ENCODE measurements around the gene VWF. TPM values are rescaled to one million over a fixed set of nuclear protein-coding genes. Genes with fewer than 3 reads are reported as not detected.

The VWF gene
- total RNA-seq, 6 experiments from 2014 or later = 5.7 to 16.6 (median 9.6) TPM

GRCh38 chr12:6118891-6119568 is 5.4 kb downstream of the VWF start:
- TF ChIP-seq, protein P1, sequence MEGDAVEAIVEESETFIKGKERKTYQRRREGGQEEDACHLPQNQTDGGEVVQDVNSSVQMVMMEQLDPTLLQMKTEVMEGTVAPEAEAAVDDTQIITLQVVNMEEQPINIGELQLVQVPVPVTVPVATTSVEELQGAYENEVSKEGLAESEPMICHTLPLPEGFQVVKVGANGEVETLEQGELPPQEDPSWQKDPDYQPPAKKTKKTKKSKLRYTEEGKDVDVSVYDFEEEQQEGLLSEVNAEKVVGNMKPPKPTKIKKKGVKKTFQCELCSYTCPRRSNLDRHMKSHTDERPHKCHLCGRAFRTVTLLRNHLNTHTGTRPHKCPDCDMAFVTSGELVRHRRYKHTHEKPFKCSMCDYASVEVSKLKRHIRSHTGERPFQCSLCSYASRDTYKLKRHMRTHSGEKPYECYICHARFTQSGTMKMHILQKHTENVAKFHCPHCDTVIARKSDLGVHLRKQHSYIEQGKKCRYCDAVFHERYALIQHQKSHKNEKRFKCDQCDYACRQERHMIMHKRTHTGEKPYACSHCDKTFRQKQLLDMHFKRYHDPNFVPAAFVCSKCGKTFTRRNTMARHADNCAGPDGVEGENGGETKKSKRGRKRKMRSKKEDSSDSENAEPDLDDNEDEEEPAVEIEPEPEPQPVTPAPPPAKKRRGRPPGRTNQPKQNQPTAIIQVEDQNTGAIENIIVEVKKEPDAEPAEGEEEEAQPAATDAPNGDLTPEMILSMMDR (IDR thresholded peaks at IDR 0.05) = no peak
- no peak for TF ChIP-seq POLR2A (IDR thresholded peaks at IDR 0.05)
- Histone ChIP-seq H3K4me1 (no peaks in the 10 kb centered on the region), H3K36me3 (no peaks in the 10 kb centered on the region), H3K27ac (no peak overlapping the region), H3K9me3 (no peaks in the 10 kb centered on the region), H3K27me3 (no peaks in the 10 kb centered on the region), H3K4me3 (no peak overlapping the region)
- intact Hi-C loops (cut with DNase I) = no loop called here
- DNase-seq (peak in 1 of 3 donors; percentile 36), ATAC-seq (no peak)
- WGBS (ENCODE audit: insufficient coverage, low coverage, low lambda C conversion rate, missing lambda C conversion rate) = 73% methylated on average over 4 of the region's 9 CpGs

DNA sequence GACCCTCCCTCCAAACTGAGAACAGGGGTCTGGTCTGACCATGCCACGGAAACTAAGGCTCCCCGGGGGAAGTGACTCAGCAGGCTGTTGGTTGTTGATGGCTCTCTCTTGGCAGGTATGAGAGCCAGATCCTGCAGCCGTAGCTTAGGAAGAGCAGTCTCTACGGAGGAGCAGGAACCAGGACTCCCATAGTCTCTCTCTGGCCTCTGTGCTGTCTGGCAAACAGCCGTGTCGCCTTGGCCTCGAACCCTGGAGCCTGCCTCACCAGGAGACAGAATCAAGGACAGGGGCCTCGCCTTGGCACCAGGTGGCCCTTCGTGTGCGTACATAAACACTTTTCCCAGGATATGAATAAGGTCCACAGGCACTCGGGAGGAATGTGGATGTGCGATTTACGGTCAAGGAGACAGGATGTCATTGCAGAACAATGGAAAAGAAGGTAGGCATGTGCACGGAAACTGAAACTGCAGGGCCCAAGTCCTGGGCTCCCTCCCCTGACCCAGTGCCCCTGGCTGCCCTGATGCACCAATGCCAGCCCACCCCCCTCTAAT is 7.9 kb downstream of the VWF start:
- H3K27me3 ChIP-seq = no peaks in the 10 kb centered on the region
- WGBS (ENCODE audit: insufficient coverage, low coverage, low lambda C conversion rate, missing lambda C conversion rate) = 83% methylated on average over 7 of the region's 14 CpGs
- intact Hi-C loops (cut with DNase I) = no loop called here
- H3K36me3 ChIP-seq = no peaks in the 10 kb centered on the region
- DNase-seq = peak in 2 of 3 donors; percentile 37 to 55
- no peaks in the 10 kb centered on the region for H3K9me3 ChIP-seq
- peak; percentile 53 to 82 (median 66) for ATAC-seq
- no peak for TF ChIP-seq POLR2A (IDR thresholded peaks at IDR 0.05)
- no peak overlapping the region for H3K4me3 ChIP-seq
- H3K4me1 ChIP-seq = no peaks in the 10 kb centered on the region
- H3K27ac ChIP-seq = no peak overlapping the region

GRCh38 chr12:6115389-6115788 is 9.1 kb downstream of the VWF start:
- TF ChIP-seq, protein P1 (IDR thresholded peaks at IDR 0.05) = no peak
- TF ChIP-seq POLR2A (IDR thresholded peaks at IDR 0.05) = no peak
- intact Hi-C loops (cut with DNase I) = no loop called here

DNA sequence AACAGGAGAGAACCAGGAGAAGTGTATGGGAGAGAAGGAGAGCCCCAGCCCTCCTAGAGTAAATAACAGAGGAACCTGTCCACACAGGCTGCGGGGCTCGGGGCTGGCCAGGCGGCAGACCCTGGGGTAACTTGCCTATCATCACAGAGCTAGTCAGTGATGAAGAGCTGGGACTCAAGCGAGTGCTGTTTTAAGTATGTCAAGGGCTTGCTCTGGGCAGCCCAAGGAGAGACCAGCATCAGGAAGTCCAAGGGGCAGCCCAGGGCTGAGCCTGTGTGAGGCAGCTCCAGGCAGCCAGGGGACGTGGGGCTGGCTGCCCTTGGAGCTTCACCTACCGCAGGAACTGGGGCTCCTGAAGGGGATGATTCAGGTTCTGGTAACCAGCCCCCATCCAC is 10.0 kb downstream of the VWF start:
- 100% methylated on average over 2 of the region's 6 CpGs for WGBS (ENCODE audit: insufficient coverage, low coverage, low lambda C conversion rate, missing lambda C conversion rate)
- Histone ChIP-seq H3K9me3 (no peaks in the 10 kb centered on the region), H3K27ac (no peak overlapping the region), H3K4me1 (no peaks in the 10 kb centered on the region), H3K4me3 (no peak overlapping the region), H3K27me3 (no peaks in the 10 kb centered on the region), H3K36me3 (no peaks in the 10 kb centered on the region)
- intact Hi-C loops (cut with DNase I) = no loop called here
- no peak for ATAC-seq
- no peak for TF ChIP-seq POLR2A (IDR thresholded peaks at IDR 0.05)
- TF ChIP-seq, protein P1 (IDR thresholded peaks at IDR 0.05) = no peak
- DNase-seq = peak in 1 of 3 donors; percentile 29

More at GRCh38 chr12:6115389-6115788, 9.1 kb downstream of the VWF start:
- WGBS (ENCODE audit: insufficient coverage, low coverage, low lambda C conversion rate, missing lambda C conversion rate) = 87% methylated on average over 6 of the region's 6 CpGs
- DNase-seq = peak in 1 of 3 donors; percentile 1
- H3K4me3 ChIP-seq = no peak overlapping the region
- no peaks in the 10 kb centered on the region for H3K4me1 ChIP-seq
- H3K36me3 ChIP-seq = no peaks in the 10 kb centered on the region
- no peak for ATAC-seq
- H3K27ac ChIP-seq = no peak overlapping the region
- H3K9me3 ChIP-seq = no peaks in the 10 kb centered on the region
- no peaks in the 10 kb centered on the region for H3K27me3 ChIP-seq

- TF ChIP-seq, protein P1 (IDR thresholded peaks at IDR 0.05) = no peak
- no peak for TF ChIP-seq POLR2A (IDR thresholded peaks at IDR 0.05)
- intact Hi-C loops (cut with DNase I) = no loop called here
- Histone ChIP-seq H3K4me3 (no peak overlapping the region), H3K9me3 (no peaks in the 10 kb centered on the region), H3K36me3 (no peaks in the 10 kb centered on the region), H3K27ac (no peak overlapping the region), H3K27me3 (no peaks in the 10 kb centered on the region), H3K4me1 (no peaks in the 10 kb centered on the region)
- ATAC-seq (no peak), DNase-seq (peak in 1 of 3 donors; percentile 41)
- 86% methylated on average over 6 of the region's 11 CpGs for whole genome bisulfite sequencing (ENCODE audit: insufficient coverage, low coverage, low lambda C conversion rate, missing lambda C conversion rate)
These were observed 10.6 kb downstream of the VWF start for GRCh38 chr12:6113691-6114475.

Measured in right lobe of liver (tissue), 6 donors.